ENCODE data around the gene CTNNBIP1. TPM values are rescaled to one million over a fixed set of nuclear protein-coding genes. Genes with fewer than 3 reads are reported as not detected.

The CTNNBIP1 gene
- total RNA-seq, 2 donors from 2014 or later: 65.0 to 69.5 TPM

DNA sequence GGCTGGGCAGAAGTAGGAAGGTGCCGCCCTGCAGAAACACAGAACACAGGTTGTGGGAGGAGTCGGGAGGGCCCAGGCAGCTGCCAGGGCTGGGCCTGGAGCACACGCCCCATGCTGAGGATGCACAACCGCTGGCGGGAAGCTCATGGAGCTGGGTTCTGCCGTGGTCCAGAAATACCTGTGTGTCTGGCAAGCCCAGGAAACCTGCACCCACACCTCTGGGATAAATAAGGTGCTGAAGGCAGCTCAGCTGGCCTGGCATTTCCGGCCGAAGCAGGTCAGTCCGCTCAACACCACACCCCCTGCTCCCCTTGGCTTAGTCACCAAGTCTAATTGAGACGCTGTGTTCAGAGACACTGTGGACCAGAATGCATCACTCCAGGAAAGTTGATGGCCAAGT is 32.1 kb downstream of the CTNNBIP1 start:
- TF ChIP-seq, protein P1, sequence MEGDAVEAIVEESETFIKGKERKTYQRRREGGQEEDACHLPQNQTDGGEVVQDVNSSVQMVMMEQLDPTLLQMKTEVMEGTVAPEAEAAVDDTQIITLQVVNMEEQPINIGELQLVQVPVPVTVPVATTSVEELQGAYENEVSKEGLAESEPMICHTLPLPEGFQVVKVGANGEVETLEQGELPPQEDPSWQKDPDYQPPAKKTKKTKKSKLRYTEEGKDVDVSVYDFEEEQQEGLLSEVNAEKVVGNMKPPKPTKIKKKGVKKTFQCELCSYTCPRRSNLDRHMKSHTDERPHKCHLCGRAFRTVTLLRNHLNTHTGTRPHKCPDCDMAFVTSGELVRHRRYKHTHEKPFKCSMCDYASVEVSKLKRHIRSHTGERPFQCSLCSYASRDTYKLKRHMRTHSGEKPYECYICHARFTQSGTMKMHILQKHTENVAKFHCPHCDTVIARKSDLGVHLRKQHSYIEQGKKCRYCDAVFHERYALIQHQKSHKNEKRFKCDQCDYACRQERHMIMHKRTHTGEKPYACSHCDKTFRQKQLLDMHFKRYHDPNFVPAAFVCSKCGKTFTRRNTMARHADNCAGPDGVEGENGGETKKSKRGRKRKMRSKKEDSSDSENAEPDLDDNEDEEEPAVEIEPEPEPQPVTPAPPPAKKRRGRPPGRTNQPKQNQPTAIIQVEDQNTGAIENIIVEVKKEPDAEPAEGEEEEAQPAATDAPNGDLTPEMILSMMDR (conservative IDR thresholded peaks at IDR 0.05): no peak
- Mint-ChIP-seq H3K36me3 (ENCODE audit: low read depth) (peaks cover 19% of the 10 kb centered on the region), H3K9me3 (no peaks in the 10 kb centered on the region), H3K4me3 (no peak overlapping the region), H3K27ac (peak overlapping the region; percentile 48), H3K4me1 (peaks cover 8% of the 10 kb centered on the region), H3K27me3 (ENCODE audit: insufficient read depth) (no peaks in the 10 kb centered on the region)
- H3K36me3 ChIP-seq (ENCODE audit: control insufficient read depth, insufficient read depth, low read length): no peaks in the 10 kb centered on the region
- H3K9ac ChIP-seq (ENCODE audit: extremely low read depth, low read length, poor library complexity, severe bottlenecking): no peak overlapping the region
- H3K27ac ChIP-seq (ENCODE audit: low read depth, low read length): no peak overlapping the region
- H3K9me3 ChIP-seq (ENCODE audit: control insufficient read depth, low read length): no peaks in the 10 kb centered on the region
- no peak for DNase-seq
- H3K4me3 ChIP-seq (ENCODE audit: low read length): no peak overlapping the region
- 88 to 100% methylated on average over 8 to 10 of the region's 10 CpGs for WGBS, 2 experiments (ENCODE audit: insufficient coverage in 1 of 2, insufficient read length in 1 of 2)
- H3K27me3 ChIP-seq (ENCODE audit: control insufficient read depth, insufficient read depth, low read length, poor library complexity, severe bottlenecking): no peaks in the 10 kb centered on the region
- peaks cover 4% of the 10 kb centered on the region for H3K4me1 ChIP-seq (ENCODE audit: control insufficient read depth, insufficient read depth, low read length)

DNA sequence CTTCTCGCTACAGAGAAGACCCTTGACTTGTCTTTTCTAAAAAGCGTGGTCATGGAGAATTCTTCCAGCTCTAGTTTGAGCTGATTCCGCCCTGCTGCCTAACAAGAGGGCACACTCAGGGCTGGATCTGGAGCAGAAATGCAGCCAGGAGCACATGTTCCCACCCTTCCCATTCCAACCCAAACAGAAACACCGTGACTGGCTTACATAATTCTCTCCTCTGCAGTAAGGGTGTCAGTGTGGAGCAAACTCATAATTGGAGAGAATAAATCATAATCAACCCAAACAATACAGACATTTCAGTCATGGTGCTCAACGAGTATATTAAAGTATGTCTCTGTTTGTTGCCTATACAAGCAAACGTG is 34.5 kb downstream of the CTNNBIP1 start:
- 94 to 97% methylated on average over 5 to 6 of the region's 6 CpGs for WGBS, 2 experiments (ENCODE audit: insufficient coverage in 1 of 2, insufficient read length in 1 of 2)
- H3K27me3 ChIP-seq (ENCODE audit: control insufficient read depth, insufficient read depth, low read length, poor library complexity, severe bottlenecking): no peaks in the 10 kb centered on the region
- H3K27ac Mint-ChIP-seq: peak overlapping the region; percentile 56
- no peak overlapping the region for H3K4me3 ChIP-seq (ENCODE audit: low read length)
- no peaks in the 10 kb centered on the region for H3K9me3 Mint-ChIP-seq
- no peak overlapping the region for H3K4me3 Mint-ChIP-seq
- H3K4me1 Mint-ChIP-seq: peaks cover 8% of the 10 kb centered on the region
- H3K9ac ChIP-seq (ENCODE audit: extremely low read depth, low read length, poor library complexity, severe bottlenecking): no peak overlapping the region
- peak overlapping the region; percentile 9 for H3K27ac ChIP-seq (ENCODE audit: low read depth, low read length)
- H3K9me3 ChIP-seq (ENCODE audit: control insufficient read depth, low read length): no peaks in the 10 kb centered on the region
- TF ChIP-seq, protein P1 (conservative IDR thresholded peaks at IDR 0.05): no peak
- peaks cover 8% of the 10 kb centered on the region for H3K36me3 Mint-ChIP-seq (ENCODE audit: low read depth)
- H3K4me1 ChIP-seq (ENCODE audit: control insufficient read depth, insufficient read depth, low read length): peaks cover 11% of the 10 kb centered on the region
- H3K36me3 ChIP-seq (ENCODE audit: control insufficient read depth, insufficient read depth, low read length): peaks cover 2% of the 10 kb centered on the region
- H3K27me3 Mint-ChIP-seq (ENCODE audit: insufficient read depth): no peaks in the 10 kb centered on the region
- no peak for DNase-seq

DNA sequence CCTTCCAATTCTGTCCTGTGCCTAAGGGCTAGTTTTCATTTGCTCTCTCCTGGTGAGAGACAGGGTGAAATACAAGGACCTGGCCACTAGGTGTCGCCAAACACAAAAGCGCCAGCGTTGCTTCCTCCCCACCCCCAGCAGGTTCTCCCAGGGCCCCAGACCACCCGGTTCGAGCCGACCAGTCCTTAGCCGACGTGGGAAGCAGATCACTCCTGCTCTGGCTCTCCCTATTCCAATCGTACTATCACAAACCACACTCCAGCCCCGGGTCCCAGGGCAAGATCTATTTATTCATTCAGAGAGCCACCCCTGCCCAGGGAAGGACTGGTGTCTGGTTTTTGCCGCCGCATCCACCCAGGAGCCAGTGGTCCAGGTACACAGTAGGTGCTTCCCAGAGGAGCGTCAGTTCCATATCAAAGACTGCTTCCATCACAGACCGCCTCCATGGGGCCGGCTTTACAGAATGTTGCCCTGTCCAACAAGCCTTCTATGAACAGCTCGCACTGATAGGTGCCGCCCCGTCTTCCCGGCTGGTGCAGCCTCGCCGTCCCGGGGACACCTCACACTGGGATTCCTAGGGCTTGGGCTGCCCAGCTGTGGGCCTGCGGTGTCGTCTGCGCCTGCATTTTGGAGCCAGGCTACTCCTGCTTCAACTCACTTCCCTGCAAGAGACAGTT is 35.0 kb downstream of the CTNNBIP1 start:
- Mint-ChIP-seq H3K4me1 (peaks cover 8% of the 10 kb centered on the region), H3K36me3 (ENCODE audit: low read depth) (peaks cover 7% of the 10 kb centered on the region), H3K9me3 (no peaks in the 10 kb centered on the region), H3K27ac (peak overlapping the region; percentile 56), H3K4me3 (peak overlapping the region; percentile 27), H3K27me3 (ENCODE audit: insufficient read depth) (no peaks in the 10 kb centered on the region)
- Histone ChIP-seq H3K27ac (ENCODE audit: low read depth, low read length) (peak overlapping the region; percentile 9), H3K9me3 (ENCODE audit: control insufficient read depth, low read length) (no peaks in the 10 kb centered on the region), H3K9ac (ENCODE audit: extremely low read depth, low read length, poor library complexity, severe bottlenecking) (no peak overlapping the region), H3K4me3 (ENCODE audit: low read length) (no peak overlapping the region), H3K36me3 (ENCODE audit: control insufficient read depth, insufficient read depth, low read length) (peaks cover 4% of the 10 kb centered on the region), H3K4me1 (ENCODE audit: control insufficient read depth, insufficient read depth, low read length) (peaks cover 11% of the 10 kb centered on the region), H3K27me3 (ENCODE audit: control insufficient read depth, insufficient read depth, low read length, poor library complexity, severe bottlenecking) (no peaks in the 10 kb centered on the region)
- DNase-seq: peak; percentile 93
- TF ChIP-seq, protein P1 (conservative IDR thresholded peaks at IDR 0.05): peak; percentile 94
- WGBS, 2 experiments (ENCODE audit: insufficient coverage in 1 of 2, insufficient read length in 1 of 2): 52 to 56% methylated on average over 15 to 25 of the region's 25 CpGs

All from endodermal cell (in vitro differentiated cells).